ENCODE results near the gene NEMP2.

DNA sequence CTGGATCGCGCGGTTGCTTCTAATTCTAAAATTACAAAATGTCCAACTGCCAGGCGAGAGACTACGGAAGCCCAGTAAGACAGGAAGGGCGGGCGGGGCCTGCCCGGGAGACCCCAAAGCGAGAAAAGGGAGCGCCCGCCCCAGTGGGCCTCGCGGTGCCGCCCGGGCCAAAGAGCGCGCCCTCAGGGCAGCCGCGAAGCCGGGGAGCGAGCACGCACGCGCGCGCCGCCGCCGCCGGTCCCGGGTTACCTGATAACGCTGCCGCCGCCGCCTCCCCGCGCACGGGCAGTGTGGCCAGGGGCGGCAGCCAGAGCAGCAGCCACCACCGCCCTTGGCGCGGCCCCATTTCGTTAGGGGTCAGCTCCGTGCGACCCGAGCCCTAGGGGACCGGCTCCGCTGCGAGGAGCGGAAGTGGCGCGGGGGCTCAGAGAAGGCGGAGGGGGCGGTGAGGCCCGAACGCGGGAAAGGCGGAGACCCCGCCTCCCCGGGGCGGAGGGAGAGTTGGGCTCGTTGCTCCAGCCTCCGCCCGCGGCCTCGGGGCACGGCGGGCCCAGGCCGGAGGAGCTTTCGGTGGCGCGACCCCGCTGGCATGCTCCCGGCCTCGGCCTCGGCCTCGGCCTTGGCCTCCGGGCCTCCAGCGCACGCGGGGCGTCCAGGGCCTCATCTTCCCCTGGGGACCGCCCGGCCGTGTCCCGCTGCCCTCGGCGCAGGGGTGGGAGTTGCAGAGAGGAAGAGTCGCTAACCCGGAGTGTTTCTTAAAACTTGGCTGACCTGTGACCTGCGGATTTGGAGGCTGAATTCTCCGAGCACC is at the start of gene NEMP2:
- TF ChIP-seq, protein P1, sequence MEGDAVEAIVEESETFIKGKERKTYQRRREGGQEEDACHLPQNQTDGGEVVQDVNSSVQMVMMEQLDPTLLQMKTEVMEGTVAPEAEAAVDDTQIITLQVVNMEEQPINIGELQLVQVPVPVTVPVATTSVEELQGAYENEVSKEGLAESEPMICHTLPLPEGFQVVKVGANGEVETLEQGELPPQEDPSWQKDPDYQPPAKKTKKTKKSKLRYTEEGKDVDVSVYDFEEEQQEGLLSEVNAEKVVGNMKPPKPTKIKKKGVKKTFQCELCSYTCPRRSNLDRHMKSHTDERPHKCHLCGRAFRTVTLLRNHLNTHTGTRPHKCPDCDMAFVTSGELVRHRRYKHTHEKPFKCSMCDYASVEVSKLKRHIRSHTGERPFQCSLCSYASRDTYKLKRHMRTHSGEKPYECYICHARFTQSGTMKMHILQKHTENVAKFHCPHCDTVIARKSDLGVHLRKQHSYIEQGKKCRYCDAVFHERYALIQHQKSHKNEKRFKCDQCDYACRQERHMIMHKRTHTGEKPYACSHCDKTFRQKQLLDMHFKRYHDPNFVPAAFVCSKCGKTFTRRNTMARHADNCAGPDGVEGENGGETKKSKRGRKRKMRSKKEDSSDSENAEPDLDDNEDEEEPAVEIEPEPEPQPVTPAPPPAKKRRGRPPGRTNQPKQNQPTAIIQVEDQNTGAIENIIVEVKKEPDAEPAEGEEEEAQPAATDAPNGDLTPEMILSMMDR (IDR thresholded peaks at IDR 0.05; ENCODE audit: poor library complexity, severe bottlenecking), result peak; percentile 25
- no peak for TF ChIP-seq EP300 (conservative IDR thresholded peaks at IDR 0.05; ENCODE audit: poor library complexity, severe bottlenecking)
- TF ChIP-seq EZH2 (IDR thresholded peaks at IDR 0.05; ENCODE audit: borderline replicate concordance, insufficient read depth, low read length, poor library complexity, severe bottlenecking), result no peak
- TF ChIP-seq POLR2AphosphoS5 (IDR thresholded peaks at IDR 0.05), result peak; percentile 42
- TF ChIP-seq, protein P2, sequence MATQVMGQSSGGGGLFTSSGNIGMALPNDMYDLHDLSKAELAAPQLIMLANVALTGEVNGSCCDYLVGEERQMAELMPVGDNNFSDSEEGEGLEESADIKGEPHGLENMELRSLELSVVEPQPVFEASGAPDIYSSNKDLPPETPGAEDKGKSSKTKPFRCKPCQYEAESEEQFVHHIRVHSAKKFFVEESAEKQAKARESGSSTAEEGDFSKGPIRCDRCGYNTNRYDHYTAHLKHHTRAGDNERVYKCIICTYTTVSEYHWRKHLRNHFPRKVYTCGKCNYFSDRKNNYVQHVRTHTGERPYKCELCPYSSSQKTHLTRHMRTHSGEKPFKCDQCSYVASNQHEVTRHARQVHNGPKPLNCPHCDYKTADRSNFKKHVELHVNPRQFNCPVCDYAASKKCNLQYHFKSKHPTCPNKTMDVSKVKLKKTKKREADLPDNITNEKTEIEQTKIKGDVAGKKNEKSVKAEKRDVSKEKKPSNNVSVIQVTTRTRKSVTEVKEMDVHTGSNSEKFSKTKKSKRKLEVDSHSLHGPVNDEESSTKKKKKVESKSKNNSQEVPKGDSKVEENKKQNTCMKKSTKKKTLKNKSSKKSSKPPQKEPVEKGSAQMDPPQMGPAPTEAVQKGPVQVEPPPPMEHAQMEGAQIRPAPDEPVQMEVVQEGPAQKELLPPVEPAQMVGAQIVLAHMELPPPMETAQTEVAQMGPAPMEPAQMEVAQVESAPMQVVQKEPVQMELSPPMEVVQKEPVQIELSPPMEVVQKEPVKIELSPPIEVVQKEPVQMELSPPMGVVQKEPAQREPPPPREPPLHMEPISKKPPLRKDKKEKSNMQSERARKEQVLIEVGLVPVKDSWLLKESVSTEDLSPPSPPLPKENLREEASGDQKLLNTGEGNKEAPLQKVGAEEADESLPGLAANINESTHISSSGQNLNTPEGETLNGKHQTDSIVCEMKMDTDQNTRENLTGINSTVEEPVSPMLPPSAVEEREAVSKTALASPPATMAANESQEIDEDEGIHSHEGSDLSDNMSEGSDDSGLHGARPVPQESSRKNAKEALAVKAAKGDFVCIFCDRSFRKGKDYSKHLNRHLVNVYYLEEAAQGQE (IDR thresholded peaks at IDR 0.05; ENCODE audit: borderline replicate concordance), result no peak
- no peak for TF ChIP-seq RAD21 (conservative IDR thresholded peaks at IDR 0.05)
- TF ChIP-seq TAF1 (IDR thresholded peaks at IDR 0.05; ENCODE audit: low read depth), result no peak
- TF ChIP-seq MXI1 (conservative IDR thresholded peaks at IDR 0.05; ENCODE audit: poor library complexity, severe bottlenecking), result peak; percentile 36
- TF ChIP-seq SMC3 (conservative IDR thresholded peaks at IDR 0.05; ENCODE audit: poor library complexity), result peak; percentile 32
